Measurements from ENCODE around the gene SERTAD3. TPM values are rescaled to one million over a fixed set of nuclear protein-coding genes. Genes with fewer than 3 reads are reported as not detected.

The SERTAD3 gene
- total and polyA plus RNA-seq, 2 of the 4 experiments (the other 2 are of a cell fraction) = 20.5 to 23.3 TPM

DNA sequence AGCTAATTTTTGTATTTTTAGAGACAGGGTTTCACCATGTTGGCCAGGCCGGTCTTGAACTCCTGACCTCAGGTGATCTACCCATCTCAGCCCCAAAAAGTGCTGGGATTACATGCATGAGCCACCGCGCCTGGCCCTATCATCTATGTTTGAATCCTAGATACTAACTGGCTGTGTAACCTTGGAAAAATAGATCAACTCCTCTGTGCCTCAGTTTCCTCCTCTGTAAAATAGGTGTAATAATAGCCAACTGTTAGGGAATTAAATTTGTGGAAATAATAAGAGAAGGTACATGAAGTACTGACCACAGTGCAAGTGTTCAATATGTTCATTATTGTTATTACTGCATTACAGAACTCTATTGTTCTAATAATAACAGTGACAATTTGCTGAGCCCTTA is 27.0 kb upstream of the SERTAD3 start:
- Histone ChIP-seq H3K56ac (ENCODE audit: extremely low read depth, insufficient read depth, low read length) (no peak overlapping the region), H3K4me2 (ENCODE audit: low read depth, low read length) (no peak overlapping the region), H2BK20ac (ENCODE audit: low read depth, low read length) (no peak overlapping the region), H2AFZ (replicated peaks; ENCODE audit: low read length, poor library complexity) (no peak overlapping the region), H3K9me3 (ENCODE audit: control insufficient read depth, insufficient read depth, low read length) (no peaks in the 10 kb centered on the region), H3K18ac (ENCODE audit: low read depth, low read length) (no peak overlapping the region), H2AK5ac (ENCODE audit: low read depth, low read length) (no peak overlapping the region), H4K91ac (ENCODE audit: insufficient read depth, low read depth, low read length) (no peak overlapping the region), H2BK5ac (ENCODE audit: low read depth, low read length, poor library complexity, severe bottlenecking) (no peak overlapping the region), H3K4me1 (ENCODE audit: control insufficient read depth, insufficient read depth, low read length) (peaks cover 6% of the 10 kb centered on the region; the same call in 1 of the 2 replicates), H3K23ac (ENCODE audit: low read depth, low read length) (no peak overlapping the region), H3K79me1 (ENCODE audit: low read depth in 1 of 2, low read length in 2 of 2) (peaks cover 0 to 2% of the 10 kb centered on the region in 2 experiments; a peak in 1 of 4 replicates), H2BK15ac (ENCODE audit: low read depth, low read length) (no peak overlapping the region), H4K8ac (ENCODE audit: low read depth in 2 of 2, low read length in 2 of 2) (no peak overlapping the region), H4K20me1 (ENCODE audit: insufficient read depth, low read length) (0 out of 2 replicates have a peak, but pooled peaks cover 4% of the 10 kb centered on the region), H3K27ac (ENCODE audit: insufficient read depth, low read length) (no peak overlapping the region), H3K9me1 (ENCODE audit: insufficient read depth, low read length) (peaks cover 5% of the 10 kb centered on the region), H4K5ac (ENCODE audit: low read depth, low read length) (no peak overlapping the region), H2BK120ac (ENCODE audit: low read depth, low read length) (no peak overlapping the region), H3K4ac (ENCODE audit: low read depth, low read length) (no peak overlapping the region), H3K27me3 (ENCODE audit: control insufficient read depth, insufficient read depth, low read length) (peaks cover 11% of the 10 kb centered on the region; the same call in 1 of the 2 replicates), H3K14ac (replicated peaks; ENCODE audit: low read depth, low read length) (no peak overlapping the region), H3K4me3 (ENCODE audit: insufficient read depth, low read depth, low read length) (no peak overlapping the region), H3K36me3 (ENCODE audit: control insufficient read depth, insufficient read depth, low read length) (no peaks in the 10 kb centered on the region), H2AK9ac (replicated peaks; ENCODE audit: low read depth, low read length, poor library complexity) (no peak overlapping the region), H3K9ac (ENCODE audit: low read depth, low read length) (no peak overlapping the region)
- POLR2A ChIA-PET (ENCODE audit: unreplicated experiment) = no interaction called here
- no TSS peak for BruUV-seq (replicated peaks)
- ATAC-seq (ENCODE audit: low read depth) (no peak), DNase-seq (no peak)
- in situ Hi-C loops (cut with MboI; ENCODE audit: low sequenced_read_pairs) (no loop called here), dilution Hi-C loops (cut with HindIII; ENCODE audit: low sequenced_read_pairs, unreplicated experiment) (no loop called here), intact Hi-C loops (cut with micrococcal nuclease) (no loop called here)
- TF ChIP-seq BHLHE40 (IDR thresholded peaks at IDR 0.05; ENCODE audit: low read depth, low read length) (no peak), RCOR1 (IDR thresholded peaks at IDR 0.05; ENCODE audit: insufficient replicate concordance, low read length) (no peak), MAFK (IDR thresholded peaks at IDR 0.05; ENCODE audit: low read depth, low read length) (no peak), CEBPB (IDR thresholded peaks at IDR 0.05; ENCODE audit: low read depth, low read length) (no peak), RFX5 (IDR thresholded peaks at IDR 0.05; ENCODE audit: low read depth, low read length) (no peak)
- CTCF ChIA-PET = interaction anchor here (0.6 kb wide), 1 partner anchor 104 kb away, joined by 4 read pairs; no protein-coding TSS in a partner anchor
- no CpG with 5 or more reads among the region's 3 CpGs for WGBS, 2 experiments (ENCODE audit: extremely low coverage in 2 of 2, insufficient read length in 1 of 2)

All from IMR-90 (cell line).